Upper lobe of right lung (tissue), 1 donor: ENCODE measurements around the gene CRYBA1. TPM values are rescaled to one million over a fixed set of nuclear protein-coding genes. Genes with fewer than 3 reads are reported as not detected.

Experiments
- ATAC-seq: fragments of 200-7000 bp; cut with Tn5 transposase; one replicate; pipeline ENCODE4 v1.9.1; 2020; ENCODE audit warnings: mild to moderate bottlenecking, moderate library complexity
- DNase-seq: peaks from one replicate; pipeline ENCODE4 v3.0.0-alpha.2; 2020
- H3K27ac ChIP-seq: fragments of 200-600 bp; one replicate; pipeline ENCODE4 v1.8.0; 2022
- H3K27me3 ChIP-seq: fragments of 200-600 bp; one replicate; pipeline ENCODE4 v1.8.0; 2022; ENCODE audit warnings: mild to moderate bottlenecking
- H3K36me3 ChIP-seq: fragments of 200-600 bp; one replicate; pipeline ENCODE4 v1.8.0; 2022
- H3K4me1 ChIP-seq: fragments of 200-600 bp; one replicate; pipeline ENCODE4 v1.8.0; 2022
- H3K4me3 ChIP-seq: fragments of 200-600 bp; one replicate; pipeline ENCODE4 v1.8.0; 2022; ENCODE audit warnings: mild to moderate bottlenecking
- H3K9me3 ChIP-seq: fragments of 200-600 bp; one replicate; pipeline ENCODE4 v1.8.0; 2022
- intact Hi-C: fragments of 100-400 bp; cut with DNase I; formaldehyde crosslinking; loops from one replicate; pipeline ENCODE4 v1.11.0; 2022
- total RNA-seq: library from RNA; stranded (reverse); fragmentation: NEBNext Ultra II Directional; extraction: Animal tissue kit (Norgen Biotek cat#: 25700); gene quantifications from one replicate; pipeline ENCODE4 v1.2.1, GENCODE V29; 2021
- TF ChIP-seq, protein P1 (sequence below): fragments of 200-600 bp; IDR thresholded peaks from one replicate; pipeline ENCODE4 v1.8.0; 2022; ENCODE audit warnings: antibody characterized with exemption
- donor health status: DM: no; HTN: yes; CAD: no; lungs with severe emphysema.

The CRYBA1 gene
- total RNA-seq, 1 donor from 2014 or later: not detected

DNA sequence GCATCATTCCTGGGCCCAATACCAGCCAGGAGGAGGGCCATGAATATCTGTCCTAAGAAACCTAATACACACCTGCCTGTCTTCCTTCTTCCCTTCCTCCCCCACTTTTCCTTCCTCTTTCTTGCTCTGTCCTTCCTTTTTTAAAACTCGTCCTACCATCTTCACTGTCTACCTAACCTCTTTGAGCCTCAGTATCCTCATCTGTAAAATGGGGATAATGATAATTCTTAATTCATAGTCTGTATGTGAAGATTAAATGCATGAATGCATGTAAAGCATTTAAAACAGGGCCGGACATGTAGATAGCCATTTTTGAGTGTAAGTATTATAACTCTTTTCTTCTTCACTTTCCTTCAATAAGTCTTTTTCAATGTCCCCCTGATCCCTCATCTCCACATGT, 560 bp downstream of the CRYBA1 start:
- no peaks in the 10 kb centered on the region for H3K36me3 ChIP-seq
- H3K27me3 ChIP-seq: no peaks in the 10 kb centered on the region
- no peak for DNase-seq
- TF ChIP-seq, protein P1, sequence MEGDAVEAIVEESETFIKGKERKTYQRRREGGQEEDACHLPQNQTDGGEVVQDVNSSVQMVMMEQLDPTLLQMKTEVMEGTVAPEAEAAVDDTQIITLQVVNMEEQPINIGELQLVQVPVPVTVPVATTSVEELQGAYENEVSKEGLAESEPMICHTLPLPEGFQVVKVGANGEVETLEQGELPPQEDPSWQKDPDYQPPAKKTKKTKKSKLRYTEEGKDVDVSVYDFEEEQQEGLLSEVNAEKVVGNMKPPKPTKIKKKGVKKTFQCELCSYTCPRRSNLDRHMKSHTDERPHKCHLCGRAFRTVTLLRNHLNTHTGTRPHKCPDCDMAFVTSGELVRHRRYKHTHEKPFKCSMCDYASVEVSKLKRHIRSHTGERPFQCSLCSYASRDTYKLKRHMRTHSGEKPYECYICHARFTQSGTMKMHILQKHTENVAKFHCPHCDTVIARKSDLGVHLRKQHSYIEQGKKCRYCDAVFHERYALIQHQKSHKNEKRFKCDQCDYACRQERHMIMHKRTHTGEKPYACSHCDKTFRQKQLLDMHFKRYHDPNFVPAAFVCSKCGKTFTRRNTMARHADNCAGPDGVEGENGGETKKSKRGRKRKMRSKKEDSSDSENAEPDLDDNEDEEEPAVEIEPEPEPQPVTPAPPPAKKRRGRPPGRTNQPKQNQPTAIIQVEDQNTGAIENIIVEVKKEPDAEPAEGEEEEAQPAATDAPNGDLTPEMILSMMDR: no peak
- H3K27ac ChIP-seq: no peak overlapping the region
- intact Hi-C loops: no loop called here
- no peak overlapping the region for H3K4me3 ChIP-seq
- no peaks in the 10 kb centered on the region for H3K9me3 ChIP-seq
- H3K4me1 ChIP-seq: no peaks in the 10 kb centered on the region
- no peak for ATAC-seq

DNA sequence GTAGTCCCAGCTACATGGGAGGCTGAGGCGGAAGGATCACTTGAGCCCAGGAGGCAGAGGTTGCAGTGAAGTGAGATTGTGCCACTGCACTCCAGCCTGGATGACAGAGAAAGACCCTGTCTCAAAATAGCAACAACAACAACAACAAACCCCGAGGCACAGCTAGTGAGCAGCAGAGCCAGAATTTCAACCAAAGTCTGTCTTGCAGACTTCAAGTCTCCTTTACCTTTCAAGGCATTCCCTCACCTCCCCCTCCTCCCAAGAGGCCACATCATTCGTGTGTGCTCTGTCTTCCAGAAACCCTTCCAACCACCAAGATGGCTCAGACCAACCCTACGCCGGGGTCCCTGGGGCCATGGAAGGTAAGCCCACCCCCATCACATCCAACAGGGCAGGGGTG, 2.2 kb downstream of the CRYBA1 start:
- no peak for DNase-seq
- TF ChIP-seq, protein P1: no peak
- no peaks in the 10 kb centered on the region for H3K4me1 ChIP-seq

DNA sequence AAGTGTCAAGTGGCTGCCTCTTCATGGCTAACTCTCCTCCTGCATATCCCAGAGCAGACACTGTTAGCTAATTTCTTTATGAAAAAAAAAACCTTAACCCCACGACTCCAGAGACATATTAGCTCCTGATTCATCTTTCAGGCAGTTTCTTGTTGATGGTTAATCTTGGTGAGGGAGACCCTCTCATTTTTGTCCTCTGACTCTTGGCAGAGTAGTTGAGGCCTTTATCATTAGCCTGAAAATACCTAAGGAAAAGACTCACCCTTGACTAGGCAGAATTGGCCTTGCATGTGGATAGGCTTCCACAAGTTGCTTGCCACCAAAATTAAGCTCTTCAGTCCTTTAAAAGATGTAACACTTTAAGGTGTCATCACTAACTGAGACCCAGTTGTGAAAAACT, 4.0 kb downstream of the CRYBA1 start:
- H3K4me3 ChIP-seq: no peak overlapping the region
- H3K27me3 ChIP-seq: no peaks in the 10 kb centered on the region
- no peaks in the 10 kb centered on the region for H3K9me3 ChIP-seq
- intact Hi-C loops: no loop called here
- TF ChIP-seq, protein P1: no peak
- H3K4me1 ChIP-seq: peaks cover 9% of the 10 kb centered on the region
- no peak for ATAC-seq
- no peak for DNase-seq
- no peak overlapping the region for H3K27ac ChIP-seq
- H3K36me3 ChIP-seq: no peaks in the 10 kb centered on the region

More for the DNA sequence above, 2.2 kb downstream of the CRYBA1 start:
- intact Hi-C loops: no loop called here
- no peak for ATAC-seq
- Histone ChIP-seq H3K36me3 (no peaks in the 10 kb centered on the region), H3K27ac (no peak overlapping the region), H3K4me3 (no peak overlapping the region), H3K27me3 (no peaks in the 10 kb centered on the region), H3K9me3 (no peaks in the 10 kb centered on the region)

DNA sequence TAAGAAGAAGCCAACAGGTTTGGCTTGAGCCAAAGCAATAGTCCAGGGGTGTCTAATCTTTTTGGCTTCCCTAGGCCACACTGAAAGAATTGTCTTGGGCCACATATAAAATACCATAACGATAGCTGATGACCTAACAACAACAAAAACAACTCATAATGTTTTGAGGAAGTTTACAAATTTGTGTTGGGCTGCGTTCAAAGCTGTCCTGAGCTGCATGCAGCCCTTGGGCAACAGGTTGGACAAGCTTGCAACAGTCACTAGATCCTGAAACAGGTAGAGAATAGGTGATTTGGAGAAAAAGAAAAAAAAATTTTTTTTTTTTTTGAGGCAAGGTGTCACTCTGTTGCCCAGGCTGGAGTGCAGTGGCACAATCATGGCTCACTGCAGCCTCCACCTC, 4.5 kb downstream of the CRYBA1 start:
- no peak overlapping the region for H3K27ac ChIP-seq
- TF ChIP-seq, protein P1: no peak
- ATAC-seq: no peak

DNA sequence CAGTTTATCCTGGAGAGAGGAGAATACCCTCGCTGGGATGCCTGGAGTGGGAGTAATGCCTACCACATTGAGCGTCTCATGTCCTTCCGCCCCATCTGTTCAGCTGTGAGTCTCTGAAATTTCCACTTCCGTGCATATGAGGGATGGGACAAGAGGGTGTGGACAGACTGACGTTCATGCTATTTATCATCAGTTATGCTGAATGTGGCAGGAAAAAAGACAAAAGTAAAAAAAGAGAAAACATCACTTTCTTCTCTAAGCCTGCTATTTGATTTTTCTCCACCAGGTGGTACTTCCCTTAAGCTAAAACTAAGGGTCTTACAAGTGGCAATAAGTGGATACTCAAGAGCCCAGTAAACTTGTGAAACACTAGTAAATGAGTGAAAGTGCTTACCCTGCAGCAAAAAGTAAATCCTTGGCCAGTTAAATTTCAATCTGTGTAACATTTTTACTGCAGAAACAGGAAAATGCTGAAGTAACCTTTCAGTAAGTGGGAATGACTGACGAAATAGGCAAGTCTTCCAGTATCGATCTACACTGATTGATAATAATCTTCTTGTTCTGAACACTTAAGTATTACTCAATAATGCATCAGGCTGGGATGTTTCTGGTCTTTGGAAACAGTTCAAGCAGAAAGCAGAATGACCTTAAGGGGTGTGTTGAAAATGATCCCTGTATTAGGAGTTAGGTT, 5.6 kb downstream of the CRYBA1 start:
- peaks cover 25% of the 10 kb centered on the region for H3K4me1 ChIP-seq
- no peaks in the 10 kb centered on the region for H3K9me3 ChIP-seq
- H3K27ac ChIP-seq: no peak overlapping the region
- TF ChIP-seq, protein P1: peak; percentile 51
- no peak overlapping the region for H3K4me3 ChIP-seq
- DNase-seq (no peak), ATAC-seq (peak; percentile 20)
- intact Hi-C loops: no loop called here
- H3K27me3 ChIP-seq: no peaks in the 10 kb centered on the region
- H3K36me3 ChIP-seq: no peaks in the 10 kb centered on the region

More for the DNA sequence above, 4.5 kb downstream of the CRYBA1 start:
- Histone ChIP-seq H3K4me1 (peaks cover 15% of the 10 kb centered on the region), H3K36me3 (no peaks in the 10 kb centered on the region), H3K4me3 (no peak overlapping the region), H3K27me3 (no peaks in the 10 kb centered on the region), H3K9me3 (no peaks in the 10 kb centered on the region)
- intact Hi-C loops: no loop called here
- no peak for DNase-seq
